GM19238 (cell line): ENCODE data around the gene CPEB3.
"Not testable (repeated sequence)": the region's sequence is repeated elsewhere in the genome, so short reads cannot be mapped to it uniquely, and the experiment has no call there.

Experiments
- DNase-seq: peaks from one replicate; pipeline ENCODE4 v3.0.0; 2011; ENCODE audit warnings: low spot score; ENCODE audit not compliant: insufficient read length

The CPEB3 gene

DNA sequence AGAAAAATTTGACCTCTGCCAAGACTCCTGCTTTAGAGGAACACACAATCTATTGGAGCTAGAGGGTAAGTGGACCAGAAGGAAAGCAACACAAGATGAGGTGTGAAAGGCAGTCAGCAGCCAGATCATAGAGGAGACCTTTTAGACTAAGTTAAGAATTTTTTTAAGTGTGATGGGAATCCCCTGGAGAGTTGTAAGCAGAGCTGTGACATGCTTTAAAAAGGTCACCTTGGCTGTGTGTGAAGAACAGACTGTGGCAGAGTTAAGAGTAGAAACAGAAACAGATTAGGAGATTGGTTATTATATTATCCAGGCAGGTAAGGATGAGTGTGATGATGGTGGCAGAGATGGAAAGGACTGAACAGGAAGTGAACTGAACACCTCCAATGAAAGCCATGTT, 23.5 kb downstream of the CPEB3 start:
- no peak for DNase-seq

DNA sequence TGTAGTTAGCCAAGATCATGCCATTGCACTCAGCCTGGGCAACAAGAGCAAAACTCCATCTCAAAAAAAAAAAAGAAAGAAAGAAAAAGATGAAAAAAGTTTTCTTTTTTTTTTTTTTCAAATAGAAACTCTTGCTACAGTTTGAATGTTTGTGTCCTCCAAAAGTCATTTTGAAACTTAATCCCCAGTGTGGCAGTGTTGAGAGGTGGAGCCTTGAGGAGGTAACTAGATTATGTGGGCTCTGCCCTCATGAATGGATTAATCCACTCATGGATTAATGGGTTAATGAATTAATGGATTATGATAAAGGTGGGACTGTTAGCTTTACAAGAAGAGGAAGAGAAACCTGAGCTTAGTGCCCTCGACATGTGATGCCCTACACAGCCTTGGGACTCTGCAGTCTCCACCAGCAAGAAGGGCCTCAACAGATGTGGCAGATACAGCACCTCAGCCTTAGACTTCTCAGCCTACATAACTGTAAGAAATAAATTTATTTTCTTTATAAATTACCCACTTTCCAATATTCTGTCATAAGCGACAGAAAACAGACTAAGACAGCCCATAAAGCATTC, 25.1 kb downstream of the CPEB3 start:
- no peak for DNase-seq

DNA sequence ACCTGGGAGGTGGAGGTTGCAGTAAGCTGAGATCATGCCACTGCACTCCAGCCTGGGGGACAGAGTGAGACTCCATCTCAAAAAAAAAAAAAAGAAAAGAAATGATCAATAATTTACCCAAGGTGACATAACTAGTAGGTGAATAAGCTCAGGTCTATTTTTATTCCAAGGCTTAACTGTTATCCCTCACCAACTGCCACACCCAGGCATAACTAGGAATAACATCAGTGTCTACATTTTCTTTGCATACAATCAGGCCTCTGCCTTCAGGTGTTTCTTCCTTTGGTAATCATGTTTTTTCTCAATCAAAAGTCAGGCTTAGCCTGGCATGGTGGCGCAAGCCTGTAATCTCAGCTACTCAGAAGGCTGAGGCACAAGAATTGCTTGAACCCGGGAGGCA, 26.6 kb downstream of the CPEB3 start:
- no peak for DNase-seq

DNA sequence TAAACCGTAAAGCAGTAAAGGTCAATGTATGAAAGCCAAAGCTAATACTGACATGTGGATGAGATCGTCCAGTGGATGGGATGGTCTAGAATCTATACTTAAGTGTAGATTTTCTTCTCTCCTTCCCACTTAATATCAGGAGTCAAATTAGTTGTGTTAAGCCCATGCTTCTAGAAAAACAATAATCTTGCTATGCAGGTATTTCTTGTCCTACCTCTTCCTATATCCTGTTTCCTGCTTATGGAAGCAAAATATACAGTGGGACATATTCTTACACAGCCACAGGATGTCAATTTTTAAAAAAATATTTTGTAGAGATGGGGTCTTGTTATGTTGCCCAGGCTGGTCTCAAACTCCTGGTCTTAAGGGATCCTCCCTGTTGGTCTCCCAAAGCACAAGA, 27.5 kb downstream of the CPEB3 start:
- no peak for DNase-seq

DNA sequence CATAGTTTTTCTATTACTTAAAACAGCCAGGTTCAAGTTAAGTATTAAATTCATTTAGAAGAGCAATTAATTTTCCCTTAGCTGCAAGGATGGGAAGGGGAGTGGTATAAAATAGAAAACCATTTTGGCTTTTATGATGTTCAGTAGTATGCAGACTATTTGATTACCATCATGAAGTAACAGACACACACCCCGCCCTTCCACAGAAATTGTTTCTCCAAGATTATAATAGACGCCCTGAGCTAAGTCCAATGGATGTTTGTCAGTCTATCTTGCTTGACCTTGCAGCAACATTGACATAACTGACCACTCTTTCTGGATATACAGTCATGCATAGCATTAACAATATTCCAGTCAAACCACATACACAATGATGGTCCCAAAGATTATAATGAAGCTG, 42.3 kb downstream of the CPEB3 start:
- DNase-seq, result no peak

DNA sequence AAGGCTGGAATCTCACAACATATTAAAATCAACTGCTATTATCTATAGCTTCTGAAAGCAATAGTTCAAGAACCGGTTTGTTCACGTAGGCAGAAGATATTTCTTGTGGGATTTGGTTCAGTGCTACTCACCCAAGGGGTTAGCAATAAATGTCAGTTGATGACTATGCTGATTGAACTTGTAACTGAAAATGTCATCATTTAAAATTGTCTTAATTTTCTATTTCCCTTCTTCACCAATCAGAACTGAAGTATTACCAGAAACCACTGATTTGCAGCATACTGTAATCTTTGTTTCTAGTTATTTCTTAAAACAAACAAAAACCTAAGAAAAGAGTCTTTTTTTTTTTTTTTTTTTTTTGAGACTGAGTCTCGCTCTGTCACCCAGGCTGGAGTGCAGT, 46.1 kb downstream of the CPEB3 start:
- DNase-seq, result no peak

DNA sequence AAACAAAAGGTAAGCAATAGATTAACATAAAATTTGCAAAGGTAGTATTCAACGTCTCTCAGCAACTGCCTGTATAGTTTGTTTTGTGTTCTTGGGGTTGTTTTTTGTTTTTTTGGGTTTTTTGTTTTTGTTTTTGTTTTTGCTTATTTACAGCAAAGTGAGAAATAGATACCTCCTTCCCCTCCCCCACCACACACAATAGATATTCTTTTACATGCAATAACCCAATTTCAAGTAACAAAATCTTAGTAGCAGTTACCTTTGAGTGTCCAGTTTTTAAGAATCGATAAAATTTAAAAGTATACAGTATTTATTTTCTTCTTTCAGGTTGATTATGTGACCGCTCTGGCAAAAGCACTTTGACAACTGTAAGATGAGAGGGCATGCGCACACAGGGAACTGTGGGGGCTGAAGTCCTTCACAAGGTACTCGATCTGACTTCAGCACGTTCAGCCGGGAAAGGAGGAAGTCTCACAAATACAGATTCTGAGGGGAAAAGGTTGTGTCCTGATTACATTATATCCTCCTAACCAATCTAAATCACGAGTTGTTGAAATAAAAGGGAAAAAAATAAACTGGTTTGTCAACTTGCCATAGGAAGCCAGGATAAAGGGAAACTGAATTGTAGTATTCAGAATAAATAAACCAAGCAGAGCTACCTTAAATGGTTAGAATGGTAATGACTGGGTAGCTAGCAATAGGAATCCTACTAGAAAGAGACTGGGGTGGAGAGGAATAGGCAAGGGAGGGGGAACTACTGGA, 47.8 kb downstream of the CPEB3 start:
- peak; percentile 20 for DNase-seq

DNA sequence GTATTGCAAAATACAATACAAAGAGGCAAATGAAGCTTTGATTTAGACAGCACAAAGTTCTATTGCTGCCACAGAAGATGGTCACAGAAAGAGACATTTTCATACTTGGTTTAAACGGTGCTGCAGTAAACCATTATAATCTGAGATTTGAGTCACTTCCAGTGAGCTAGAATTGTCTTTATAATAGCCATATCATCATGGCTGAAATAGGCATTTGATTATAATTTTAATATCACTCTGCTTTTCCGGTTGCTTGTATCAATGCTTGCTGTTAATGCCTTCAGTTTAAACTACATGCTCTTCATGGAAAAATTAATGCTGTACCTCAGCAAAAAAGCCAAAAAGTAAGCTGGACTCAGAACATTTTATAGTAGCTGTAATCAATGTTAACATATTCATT, 48.5 kb downstream of the CPEB3 start:
- DNase-seq, result no peak

DNA sequence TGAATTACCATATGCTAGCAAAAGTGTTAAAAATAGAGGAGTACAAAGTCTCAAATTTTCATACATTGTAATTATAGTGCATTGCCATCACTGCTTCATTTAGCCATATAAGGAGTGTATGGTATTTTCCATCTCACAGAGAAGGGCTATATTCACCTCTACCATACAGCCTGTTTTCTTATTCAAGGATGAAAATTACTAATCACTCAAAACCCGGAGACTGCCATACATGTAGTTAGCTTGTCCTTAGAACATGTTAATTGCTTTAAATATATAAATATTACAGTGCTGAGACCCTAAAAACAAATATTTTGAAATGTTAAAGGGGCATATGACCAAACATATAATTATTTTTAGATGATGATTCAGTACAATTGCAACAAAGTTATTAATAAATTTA, 49.4 kb downstream of the CPEB3 start:
- DNase-seq, result no peak

DNA sequence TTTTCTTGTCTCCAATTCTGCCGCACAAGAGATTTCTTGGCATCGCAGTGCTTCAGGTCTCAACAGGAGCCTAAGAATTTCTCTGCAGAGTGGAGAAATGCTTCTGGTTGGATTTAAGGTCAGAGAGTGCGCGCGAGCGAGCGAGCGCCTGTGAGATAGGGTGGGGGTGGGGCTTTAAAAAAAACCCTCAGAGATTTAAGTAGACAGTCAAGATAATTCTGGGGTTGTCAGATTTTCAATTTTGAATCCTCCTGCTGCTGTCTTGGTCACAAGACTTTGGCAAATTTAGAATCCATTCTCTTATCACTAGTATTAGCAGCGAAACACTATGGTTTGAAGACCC, 49.7 kb downstream of the CPEB3 start:
- no peak for DNase-seq

DNA sequence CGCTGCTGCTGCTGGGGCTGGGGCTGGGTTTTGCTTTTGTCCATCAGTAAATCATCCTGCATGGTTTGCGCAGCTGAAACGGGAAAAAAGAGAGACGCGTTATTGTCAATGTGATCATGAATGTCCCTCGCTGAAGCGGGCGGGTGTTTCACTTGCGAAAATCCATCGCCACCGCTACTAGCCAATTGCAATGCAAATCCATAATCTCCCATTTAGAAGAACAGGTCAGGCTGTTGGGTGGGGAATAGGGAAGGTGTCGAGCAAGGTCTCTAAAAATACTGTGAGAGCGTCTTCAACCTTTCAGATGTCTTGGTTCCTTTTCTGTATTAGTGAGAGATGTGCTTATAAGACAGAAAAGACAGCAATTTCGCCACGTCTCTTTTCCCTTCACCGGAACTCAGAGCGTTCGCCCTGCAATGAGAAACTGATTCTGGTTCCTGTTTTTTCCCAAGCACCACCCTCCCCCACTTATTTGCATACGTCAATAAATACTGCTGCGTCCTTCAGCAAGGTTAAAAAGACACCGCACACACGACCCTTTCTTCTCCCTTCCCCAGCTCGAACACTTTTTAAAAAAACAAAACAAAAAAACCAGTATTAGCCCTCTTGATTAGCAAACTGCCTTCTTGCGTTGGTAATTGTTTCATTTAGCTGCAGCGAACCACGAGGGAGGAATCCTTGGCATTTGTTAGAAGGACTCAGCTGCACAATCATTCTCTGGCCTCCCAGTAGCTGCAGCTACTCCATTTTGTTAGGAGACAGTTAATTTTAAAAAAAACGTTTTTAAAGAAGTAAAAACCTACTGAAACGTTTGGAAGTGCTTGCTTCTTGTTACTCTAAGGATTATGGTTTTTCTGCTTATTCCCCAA, 50.4 kb downstream of the CPEB3 start:
- DNase-seq, result peak; percentile 50

DNA sequence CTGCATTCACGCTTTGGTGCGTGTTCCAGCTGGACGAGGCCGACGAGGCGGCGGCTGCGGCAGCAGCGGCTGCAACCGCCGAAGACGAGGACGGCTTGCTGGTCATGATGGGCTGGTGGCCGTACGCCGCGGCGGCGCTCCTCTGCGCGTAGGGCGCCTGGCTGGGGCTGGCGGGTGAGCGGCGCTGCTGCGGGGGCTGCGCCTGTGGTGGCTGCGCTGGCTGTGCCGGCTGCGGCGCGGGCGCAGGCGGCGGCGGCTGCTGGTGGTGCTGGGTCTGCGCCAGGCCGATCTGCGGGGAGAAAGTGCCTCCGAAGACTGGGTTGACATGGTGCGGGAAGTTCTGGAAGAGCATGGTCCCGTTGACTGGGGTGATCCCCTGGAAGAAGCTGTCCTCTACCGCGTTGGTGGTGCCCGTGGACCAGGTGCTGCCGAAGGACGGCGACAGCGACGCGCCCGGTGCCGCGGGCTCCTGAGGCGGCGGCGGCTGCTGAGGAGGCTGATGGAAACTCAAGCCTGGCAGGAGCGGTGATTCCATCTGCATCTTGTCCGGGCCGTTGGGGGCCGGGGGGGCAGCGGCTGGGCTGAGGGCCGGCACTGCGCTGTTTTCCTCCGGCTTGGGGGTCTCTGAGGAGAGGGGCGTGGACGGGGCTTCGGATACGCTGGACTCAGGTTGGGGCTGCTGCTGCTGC, 51.1 kb downstream of the CPEB3 start:
- peak; percentile 35 for DNase-seq

DNA sequence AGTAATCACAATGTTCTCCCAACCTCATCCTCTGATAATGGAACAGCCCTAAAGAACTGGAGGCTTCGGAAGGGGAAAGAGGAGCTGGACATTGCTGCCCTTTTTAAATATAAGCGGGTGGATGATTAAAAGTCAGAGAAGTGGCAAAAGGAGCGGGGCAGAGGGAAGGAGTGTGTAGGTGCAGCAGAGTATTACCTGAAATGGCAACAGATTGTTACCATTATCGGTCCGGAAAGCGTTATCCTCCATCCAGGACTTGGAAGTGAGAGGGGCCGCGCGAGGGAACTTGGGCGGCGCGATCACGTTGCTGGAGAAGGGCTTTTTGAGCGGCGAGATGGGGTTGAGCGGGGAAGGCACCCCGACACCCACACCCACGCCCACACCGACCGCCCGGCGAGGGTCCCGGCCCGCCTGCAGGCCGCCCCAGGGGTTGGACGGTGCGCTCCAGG, 51.7 kb downstream of the CPEB3 start:
- no peak for DNase-seq

DNA sequence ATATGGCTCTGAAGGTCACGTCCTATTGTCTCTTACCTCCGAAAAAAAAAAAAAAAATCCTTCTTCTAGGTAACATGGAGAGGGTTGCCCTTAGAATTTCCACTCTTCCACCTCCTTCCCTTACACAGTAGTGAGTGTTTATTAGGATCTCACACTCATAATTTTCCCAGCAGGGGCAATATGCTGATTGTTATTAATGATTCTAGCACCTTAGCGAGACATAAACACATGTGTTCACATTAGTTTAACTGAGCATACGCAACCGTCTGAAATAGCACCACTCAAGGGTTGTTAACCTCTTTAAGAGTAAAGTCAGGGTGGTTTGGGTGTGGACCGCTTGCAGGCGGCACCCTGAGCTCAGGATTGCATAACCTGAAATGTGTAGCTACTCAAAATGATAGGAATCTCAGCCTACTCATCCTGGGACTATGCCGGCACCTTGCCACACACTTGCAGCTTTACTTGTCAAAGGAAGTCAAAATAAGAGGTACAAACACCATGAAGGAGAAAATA, 52.2 kb downstream of the CPEB3 start:
- DNase-seq, result no peak

DNA sequence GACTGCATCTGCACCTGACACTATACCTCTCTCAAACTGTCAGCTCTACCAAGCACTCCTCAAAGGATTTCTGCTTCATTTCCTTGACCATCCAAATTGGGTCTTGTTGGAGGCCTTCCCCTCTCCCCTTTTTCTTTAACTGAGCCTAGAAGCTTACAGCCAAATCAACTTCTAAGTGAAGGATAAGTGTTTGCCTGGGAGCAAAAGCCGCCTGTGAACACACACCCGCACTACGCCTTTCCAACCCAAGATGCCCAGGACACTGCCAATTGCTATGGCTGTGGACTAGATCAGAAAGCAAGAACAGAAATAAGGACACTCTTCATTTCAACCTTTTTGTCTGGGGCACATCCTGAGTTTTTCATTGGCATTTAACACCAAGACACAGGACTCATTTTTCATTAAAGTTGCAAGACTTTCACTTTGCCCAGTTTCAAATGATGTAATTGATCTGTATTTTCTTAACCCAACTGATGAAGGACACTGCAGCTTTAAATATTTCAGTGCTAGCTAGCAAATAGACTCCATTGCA, 52.8 kb downstream of the CPEB3 start:
- DNase-seq, result no peak

DNA sequence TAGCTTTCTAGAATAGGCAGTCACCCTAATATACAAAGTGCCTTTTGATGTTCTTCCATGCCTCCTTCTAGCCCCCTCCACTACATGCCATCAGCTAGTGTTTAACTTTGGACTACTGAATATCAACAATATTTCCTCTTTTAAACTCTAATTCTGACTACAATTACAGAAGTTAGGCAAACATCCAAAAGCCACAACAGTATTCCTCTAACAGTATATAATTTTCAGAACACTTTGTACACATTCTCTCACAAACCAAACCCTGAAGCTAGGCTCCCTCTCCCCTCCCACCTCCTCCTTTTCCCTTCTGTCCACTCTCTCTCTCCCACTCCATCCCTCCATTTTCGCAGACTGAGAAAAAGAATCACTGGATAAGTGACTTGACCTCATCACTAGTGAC, 59.7 kb downstream of the CPEB3 start:
- DNase-seq, result no peak

DNA sequence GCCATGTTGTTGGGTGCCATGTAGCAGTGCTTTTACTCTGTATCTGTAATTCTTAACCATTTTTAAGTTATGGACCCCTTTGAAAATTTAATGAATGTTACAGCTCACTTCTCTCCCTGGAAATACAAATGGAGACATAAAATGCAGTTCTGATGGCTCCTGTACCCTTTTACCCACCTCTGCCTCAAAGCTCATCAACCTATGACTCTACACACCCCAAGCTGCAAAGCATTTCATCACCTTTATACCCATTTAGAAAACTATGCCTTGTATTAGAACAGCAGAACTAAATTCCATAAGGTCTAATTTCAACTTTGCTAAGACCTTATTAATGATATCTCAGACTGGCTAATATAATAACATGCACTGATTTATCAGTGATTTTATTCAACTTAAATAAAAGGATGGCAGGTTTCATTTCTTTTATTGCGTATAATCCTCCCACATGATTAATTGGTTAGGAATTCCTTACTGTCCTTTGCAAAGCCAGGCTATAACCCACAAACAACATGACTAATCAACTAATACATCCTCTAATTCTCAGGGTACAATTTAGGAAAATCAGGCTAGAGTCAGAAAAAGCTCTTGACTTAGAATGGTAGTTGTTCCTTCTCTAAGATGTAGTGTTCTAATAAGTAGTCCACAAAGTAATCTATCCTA, 68.1 kb downstream of the CPEB3 start:
- DNase-seq, result no peak

DNA sequence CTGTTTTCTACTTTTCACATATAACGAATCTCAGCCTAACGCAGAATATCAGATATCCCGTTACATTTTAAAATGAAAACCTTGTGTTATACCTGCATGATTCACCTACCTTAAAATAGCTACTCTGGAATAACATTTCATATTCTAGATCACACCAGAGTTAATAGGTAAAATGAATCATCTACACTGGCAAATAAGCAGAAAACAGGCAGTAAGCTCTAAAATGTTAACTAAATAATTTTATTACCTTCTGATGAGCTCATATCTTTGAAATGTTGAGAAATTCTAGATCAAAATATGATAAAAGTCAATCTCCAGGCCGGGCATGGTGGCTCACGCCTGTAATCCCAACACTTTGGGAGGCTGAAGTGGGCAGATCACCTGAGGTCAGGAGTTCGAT, 71.3 kb downstream of the CPEB3 start:
- DNase-seq, result no peak

DNA sequence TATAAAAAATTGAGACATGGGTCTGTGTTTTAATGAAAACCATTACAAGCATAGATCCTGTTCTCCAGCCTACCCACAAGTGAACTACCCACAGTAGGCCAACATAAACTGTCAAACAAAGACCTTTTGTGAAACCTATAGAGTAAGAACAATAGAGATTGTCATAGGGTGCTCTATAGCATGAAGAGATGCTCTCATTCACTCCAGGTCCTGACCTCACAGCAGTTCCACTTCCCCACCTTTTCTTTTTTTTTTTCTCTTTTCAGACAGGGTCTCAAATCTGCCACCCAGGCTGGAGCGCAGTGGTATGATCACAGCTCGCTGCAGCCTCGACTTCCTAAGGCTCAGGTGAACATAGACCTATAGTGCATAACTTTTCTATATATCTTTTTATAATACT, 72.3 kb downstream of the CPEB3 start:
- no peak for DNase-seq

DNA sequence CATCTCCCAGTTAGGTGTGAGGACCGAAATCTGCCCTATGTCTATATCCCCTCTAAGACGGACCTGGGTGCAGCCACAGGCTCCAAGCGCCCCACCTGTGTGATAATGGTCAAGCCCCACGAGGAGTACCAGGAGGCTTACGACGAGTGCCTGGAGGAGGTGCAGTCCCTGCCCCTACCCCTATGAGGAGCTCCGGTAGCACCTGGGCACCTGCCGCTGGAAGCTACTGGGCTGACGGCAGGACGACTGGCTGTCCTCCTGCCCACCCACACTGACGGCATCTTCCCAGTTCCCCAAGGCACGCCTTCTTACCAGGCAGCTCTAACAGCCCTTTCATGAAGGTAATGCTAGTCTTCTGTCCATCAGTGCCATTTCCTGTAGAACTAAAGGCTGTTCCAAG, 74.3 kb downstream of the CPEB3 start:
- not testable (repeated sequence) for DNase-seq

DNA sequence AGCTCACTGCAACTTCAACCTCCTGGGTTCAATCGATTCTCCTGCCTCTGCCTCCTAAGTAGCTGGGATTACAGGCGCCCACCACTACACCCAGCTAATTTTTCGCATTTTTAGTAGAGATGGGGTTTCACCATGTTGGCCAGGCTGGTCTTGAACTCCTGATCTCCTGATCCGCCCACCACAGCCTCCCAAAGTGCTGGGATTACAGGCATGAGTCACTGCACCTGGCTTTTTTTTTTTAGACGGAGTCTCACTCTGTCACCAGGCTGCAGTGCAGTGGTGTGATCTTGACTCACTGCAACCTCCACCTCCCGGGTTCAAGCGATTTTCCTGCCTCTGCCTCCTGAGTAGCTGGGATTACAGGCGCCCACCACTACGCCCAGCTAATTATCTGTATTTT, 75.7 kb downstream of the CPEB3 start:
- DNase-seq, result not testable (repeated sequence)
